GM12878 (cell line): ENCODE data around the gene THAP4. TPM values are rescaled to one million over a fixed set of nuclear protein-coding genes. Genes with fewer than 3 reads are reported as not detected.

Source experiments
- ATAC-seq: fragments of 200-7000 bp; cut with Tn5 transposase; 3 replicates; pipeline ENCODE4 v1.9.1; 2020; ENCODE audit warnings: mild to moderate bottlenecking, moderate library complexity
- BruUV-seq: library from RNA; stranded (reverse); fragments of 400-500 nt; replicated peaks from 2 replicates; lab custom pipeline; 2021; lab: Mats Ljungman, UMichigan
- CTCF ChIA-PET: fragments of 300-600 bp; sonication (Branson Sonifier 250); formaldehyde crosslinking; extraction: SDS; loops from one replicate; lab custom pipeline; 2021; ENCODE audit warnings: inconsistent platforms; lab: Yijun Ruan, JAX
- POLR2A ChIA-PET: fragments of 350-600 bp; formaldehyde crosslinking; extraction: SDS; loops from one replicate; lab custom pipeline; 2021; ENCODE audit warnings: inconsistent platforms; lab: Charles Lee
- RAD21 ChIA-PET: fragments of 300-600 bp; sonication (Branson Sonifier 250); formaldehyde crosslinking; loops from one replicate; lab custom pipeline; 2023; ENCODE audit warnings: antibody characterized with exemption; ENCODE audit not compliant: unreplicated experiment; lab: Charles Lee
- SMC1A ChIA-PET: fragments of 300-600 bp; sonication (Branson Sonifier 250); formaldehyde crosslinking; loops from one replicate; lab custom pipeline; 2023; ENCODE audit not compliant: unreplicated experiment, uncharacterized antibody; lab: Charles Lee
- DNase-seq: peaks from one replicate; pipeline ENCODE4 v3.0.0-alpha.2; 2011; ENCODE audit warnings: low read depth, low spot score
- FAIRE-seq: peaks from 3 replicates; lab custom pipeline; 2011; peaks lifted over from hg19 to GRCh38; lab: Jason Lieb, UNC
- H2AFZ ChIP-seq: 2 replicates; pipeline ENCODE4 v1.6.0; 2011; ENCODE audit warnings: low read depth, low read length, control low read depth; ENCODE audit not compliant: control insufficient read depth
- H3K27ac ChIP-seq: 2 replicates; pipeline ENCODE4 v1.5.1; 2011; ENCODE audit warnings: control low read depth; ENCODE audit not compliant: control insufficient read depth, insufficient read depth
- H3K27me3 ChIP-seq, 2 experiments: replicated peaks in 1 of 2; 2 replicates each; pipeline versions ENCODE4 v1.6.0 to v1.6.1; 2011; ENCODE audit warnings: low read length in 1 of 2; ENCODE audit not compliant: control insufficient read depth in 2 of 2, insufficient read depth in 2 of 2
- H3K36me3 ChIP-seq, 2 experiments: 2 replicates each; pipeline ENCODE4 v1.5.1; 2011; ENCODE audit warnings: low read length in 1 of 2; ENCODE audit not compliant: control insufficient read depth in 2 of 2, insufficient read depth in 2 of 2
- H3K4me1 ChIP-seq: 2 replicates; pipeline ENCODE4 v1.6.1; 2011; ENCODE audit warnings: mild to moderate bottlenecking, low read length, moderate library complexity, mixed read lengths; ENCODE audit not compliant: control insufficient read depth, insufficient read depth
- H3K4me2 ChIP-seq: 2 replicates; pipeline ENCODE4 v1.6.0; 2011; ENCODE audit warnings: control low read depth; ENCODE audit not compliant: control insufficient read depth, insufficient read depth
- H3K4me3 ChIP-seq: fragments of 200-600 bp; sonication (generic); 2 replicates; pipeline ENCODE4 v1.5.1; 2016
- H3K79me2 ChIP-seq: 2 replicates; pipeline ENCODE4 v1.6.0; 2011; ENCODE audit warnings: low read length; ENCODE audit not compliant: control insufficient read depth, insufficient read depth
- H3K9ac ChIP-seq: 2 replicates; pipeline ENCODE4 v1.8.0; 2011; ENCODE audit warnings: low read length, control low read depth, mixed read lengths; ENCODE audit not compliant: control insufficient read depth, insufficient read depth
- H3K9me3 ChIP-seq: replicated peaks from 3 replicates; pipeline ENCODE4 v1.5.1; 2011; ENCODE audit warnings: mild to moderate bottlenecking, low read length; ENCODE audit not compliant: control insufficient read depth, insufficient read depth
- H4K20me1 ChIP-seq: 2 replicates; pipeline ENCODE4 v1.6.0; 2011; ENCODE audit not compliant: control insufficient read depth, insufficient read depth
- CHD2 ChIP-seq: IDR thresholded peaks from 2 replicates; pipeline ENCODE4 v1.6.1; 2011; ENCODE audit warnings: low read depth, low read length, improper control_type of control experiment, borderline replicate concordance
- CHD4 ChIP-seq: fragments of 200-600 bp; sonication (generic); IDR thresholded peaks from 2 replicates; pipeline ENCODE4 v1.6.1; 2016; ENCODE audit warnings: mild to moderate bottlenecking
- FOXK2 ChIP-seq: fragments of 450-650 bp; IDR thresholded peaks from 2 replicates; pipeline ENCODE4 v1.6.1; 2017; ENCODE audit warnings: mild to moderate bottlenecking, moderate library complexity
- GABPA ChIP-seq: IDR thresholded peaks from 2 replicates; pipeline ENCODE4 v1.6.1; 2014; ENCODE audit warnings: antibody characterized with exemption, low read depth, mild to moderate bottlenecking, inconsistent platforms
- IRF5 ChIP-seq: fragments of 450-650 bp; IDR thresholded peaks from 2 replicates; pipeline ENCODE4 v1.6.1; 2017; ENCODE audit warnings: borderline replicate concordance
- KLF5 ChIP-seq: fragments of 450-650 bp; IDR thresholded peaks from 2 replicates; pipeline ENCODE4 v1.6.1; 2014; ENCODE audit warnings: mild to moderate bottlenecking; ENCODE audit not compliant: partially characterized antibody
- MLLT1 ChIP-seq: fragments of 450-650 bp; IDR thresholded peaks from 2 replicates; pipeline ENCODE4 v1.6.1; 2016; ENCODE audit warnings: mild to moderate bottlenecking
- POLR2A ChIP-seq: IDR thresholded peaks from 2 replicates; pipeline ENCODE4 v1.6.1; 2011; ENCODE audit warnings: low read depth, mild to moderate bottlenecking, low read length
- POLR2AphosphoS5 ChIP-seq: IDR thresholded peaks from 2 replicates; pipeline ENCODE4 v1.6.1; 2011; ENCODE audit warnings: mild to moderate bottlenecking, low read length, inconsistent platforms
- STAT3 ChIP-seq: IDR thresholded peaks from 2 replicates; pipeline ENCODE4 v1.6.1; 2011; ENCODE audit warnings: low read depth, low read length, improper control_type of control experiment
- TCF7 ChIP-seq: IDR thresholded peaks from 2 replicates; pipeline ENCODE4 v1.6.1; 2014; ENCODE audit warnings: antibody characterized with exemption, borderline replicate concordance
- WGBS: methylation state at CpG from one replicate; pipeline ENCODE4 v1.1.6; 2016; ENCODE audit warnings: low lambda C conversion rate; ENCODE audit not compliant: insufficient replicate concordance, insufficient coverage; ENCODE audit errors: missing lambda C conversion rate; 5-methylcytosine and 5-hydroxymethylcytosine counted together
- in situ Hi-C: fragments of 300-500 bp; cut with MboI; formaldehyde crosslinking; loops from 9 replicates; pipeline ENCODE4 v1.14.3; 2018; ENCODE audit warnings: mixed read lengths
- intact Hi-C: fragments of 100-400 bp; cut with micrococcal nuclease; formaldehyde crosslinking; loops from one replicate; pipeline ENCODE4 v1.14.2; 2022; ENCODE audit not compliant: unreplicated experiment
- polyA plus RNA-seq, 11 experiments: library from polyadenylated mRNA; depleted of rRNA in 4 of 11; unstranded in 6 of 11; stranded (reverse) in 5 of 11; fragments of >200 nt; fragmentation: Nextera tagmentation in 4 of 11; fragmentation: Illumina TruSeq in 1 of 11; extraction: Ambion mirVana in 4 of 11; extraction: Trizol in 1 of 11; gene quantifications; 1 replicate in 1 of 11; 2 replicates in 10 of 11; pipeline versions ENCODE4 v1.2.1 to v1.2.3, GENCODE V29; 2011 to 2016; ENCODE audit warnings: inconsistent platforms in 2 of 11, missing spikeins in 2 of 11, low read depth in 1 of 11
- total RNA-seq, 4 experiments: library from RNA; depleted of rRNA in 3 of 4; stranded (reverse); fragments of >200 nt in 3 of 4; fragmentation: Illumina TruSeq in 1 of 4; extraction: Trizol in 1 of 4; gene quantifications; 2 replicates each; pipeline versions ENCODE4 v1.2.1 to v1.2.3, GENCODE V29; 2013 to 2021

Gene THAP4
- total and polyA plus RNA-seq, 10 of the 15 experiments (the other 5 are each of a cell fraction or from before 2014, with no cell fraction given): 12.9 to 67.7 (median 44.5) TPM

- 93% methylated on average over 12 of the region's 13 CpGs for WGBS
- no peak for TF ChIP-seq POLR2A
- no peak for TF ChIP-seq CHD4
- no peak for TF ChIP-seq KLF5
- SMC1A ChIA-PET: no interaction called here
- FAIRE-seq (no peak), ATAC-seq (no peak), DNase-seq (no peak)
- H3K27ac ChIP-seq: no peak overlapping the region
- intact Hi-C loops: no loop called here
- no peak overlapping the region for H3K9ac ChIP-seq
- no peaks in the 10 kb centered on the region for H3K27me3 ChIP-seq
- RAD21 ChIA-PET: no interaction called here
- H3K79me2 ChIP-seq: peaks cover 3% of the 10 kb centered on the region
- H3K36me3 ChIP-seq: peaks cover 9 to 35% of the 10 kb centered on the region in 2 experiments
- in situ Hi-C loops: loop anchor here (10.0 kb wide), 1 partner anchor 798 kb away; no protein-coding TSS in a partner anchor
- POLR2A ChIA-PET: interaction anchor here (1.0 kb wide), 1 partner anchor 184 kb away, joined by 7 read pairs; no protein-coding TSS in a partner anchor
- H2AFZ ChIP-seq: no peak overlapping the region
- no TSS peak for BruUV-seq
- H3K9me3 ChIP-seq: no peaks in the 10 kb centered on the region
- H3K4me2 ChIP-seq: no peak overlapping the region
- CTCF ChIA-PET: no interaction called here
- H3K4me3 ChIP-seq: no peak overlapping the region
- H3K4me1 ChIP-seq: no peaks in the 10 kb centered on the region
- no peaks in the 10 kb centered on the region; the same call in 1 of the 2 replicates for H4K20me1 ChIP-seq
These were observed 16.3 kb upstream of the THAP4 start for GRCh38 chr2:241653210-241653750.

GRCh38 chr2:241652722-241653121 lies 15.8 kb upstream of the THAP4 start:
- H3K4me1 ChIP-seq: no peaks in the 10 kb centered on the region
- no peak overlapping the region for H3K9ac ChIP-seq
- DNase-seq (no peak), FAIRE-seq (no peak), ATAC-seq (no peak)
- no TSS peak for BruUV-seq
- H3K27ac ChIP-seq: no peak overlapping the region
- H2AFZ ChIP-seq: no peak overlapping the region
- H4K20me1 ChIP-seq: no peaks in the 10 kb centered on the region; the same call in 1 of the 2 replicates
- intact Hi-C loops: no loop called here
- WGBS: 99% methylated on average over 9 of the region's 9 CpGs
- no peak overlapping the region for H3K4me2 ChIP-seq
- in situ Hi-C loops: loop anchor here (10.0 kb wide), 1 partner anchor 798 kb away; no protein-coding TSS in a partner anchor
- ChIA-PET RAD21 (no interaction called here), SMC1A (no interaction called here), POLR2A (no interaction called here), CTCF (no interaction called here)
- H3K4me3 ChIP-seq: no peak overlapping the region
- peaks cover 3% of the 10 kb centered on the region for H3K79me2 ChIP-seq
- H3K27me3 ChIP-seq: no peaks in the 10 kb centered on the region
- H3K36me3 ChIP-seq: peaks cover 9 to 33% of the 10 kb centered on the region in 2 experiments
- no peaks in the 10 kb centered on the region for H3K9me3 ChIP-seq
- no peak for TF ChIP-seq GABPA
- TF ChIP-seq CHD2: no peak
- TF ChIP-seq FOXK2: no peak
- TF ChIP-seq POLR2AphosphoS5: no peak
- TF ChIP-seq STAT3: no peak
- no peak for TF ChIP-seq MLLT1
- TF ChIP-seq TCF7: no peak
- no peak for TF ChIP-seq IRF5
